ENCODE results near the gene ILKAP. TPM values are rescaled to one million over a fixed set of nuclear protein-coding genes. Genes with fewer than 3 reads are reported as not detected.

Gene ILKAP
- total RNA-seq, 2 experiments from 2014 or later, result 46.7 to 50.2 TPM

DNA sequence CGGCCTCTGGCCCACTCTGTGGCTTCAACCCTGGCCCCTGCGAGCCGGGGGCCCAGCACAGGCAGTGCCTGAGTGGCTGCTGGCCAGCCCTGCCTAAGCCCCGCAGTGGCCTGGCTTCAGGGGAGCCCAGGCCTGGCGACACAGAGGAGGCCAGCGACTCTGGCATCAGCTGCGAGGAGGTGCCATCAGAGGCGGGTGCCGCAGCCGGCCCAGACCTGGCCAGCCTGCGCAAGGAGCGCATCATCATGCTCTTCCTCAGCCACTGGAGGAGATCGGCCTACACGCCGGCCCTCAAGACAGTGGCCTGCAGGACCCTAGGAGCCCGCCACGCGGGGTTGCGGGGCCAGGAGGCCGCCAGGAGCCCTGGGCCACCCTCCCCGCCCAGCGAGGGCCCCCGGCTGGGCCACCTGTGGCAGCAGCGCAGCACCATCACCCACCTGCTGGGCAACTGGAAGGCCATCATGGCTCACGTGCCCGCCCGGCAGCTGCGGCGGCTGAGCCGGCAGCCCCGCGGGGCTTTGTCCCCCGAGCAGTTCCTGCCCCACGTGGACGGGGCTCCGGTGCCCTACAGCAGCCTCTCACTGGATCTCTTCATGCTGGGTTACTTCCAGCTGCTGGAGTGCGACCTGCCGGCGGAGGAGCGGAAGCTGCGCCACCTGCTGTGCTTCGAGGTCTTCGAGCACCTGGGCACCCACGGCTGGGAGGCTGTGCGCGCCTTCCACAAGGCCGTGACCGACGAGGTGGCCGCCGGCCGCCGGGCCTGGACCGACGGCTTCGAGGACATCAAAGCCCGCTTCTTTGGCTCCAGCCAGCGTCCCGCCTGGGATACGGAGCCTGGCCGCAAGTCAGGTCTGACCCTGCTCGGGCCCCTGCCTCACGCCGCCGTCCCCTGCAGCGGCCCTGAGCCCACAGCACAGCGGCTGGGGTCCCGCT, 72.5 kb downstream of the ILKAP start:
- ChIA-PET CTCF (no interaction called here), POLR2A (no interaction called here)
- Mint-ChIP-seq H3K4me3 (no peak overlapping the region), H3K27me3 (no peaks in the 10 kb centered on the region), H3K4me1 (ENCODE audit: low read depth) (no peaks in the 10 kb centered on the region), H3K36me3 (no peaks in the 10 kb centered on the region), H3K27ac (no peak overlapping the region), H3K9me3 (no peaks in the 10 kb centered on the region)
- DNase-seq, result no peak
- intact Hi-C loops (cut with micrococcal nuclease), result no loop called here

DNA sequence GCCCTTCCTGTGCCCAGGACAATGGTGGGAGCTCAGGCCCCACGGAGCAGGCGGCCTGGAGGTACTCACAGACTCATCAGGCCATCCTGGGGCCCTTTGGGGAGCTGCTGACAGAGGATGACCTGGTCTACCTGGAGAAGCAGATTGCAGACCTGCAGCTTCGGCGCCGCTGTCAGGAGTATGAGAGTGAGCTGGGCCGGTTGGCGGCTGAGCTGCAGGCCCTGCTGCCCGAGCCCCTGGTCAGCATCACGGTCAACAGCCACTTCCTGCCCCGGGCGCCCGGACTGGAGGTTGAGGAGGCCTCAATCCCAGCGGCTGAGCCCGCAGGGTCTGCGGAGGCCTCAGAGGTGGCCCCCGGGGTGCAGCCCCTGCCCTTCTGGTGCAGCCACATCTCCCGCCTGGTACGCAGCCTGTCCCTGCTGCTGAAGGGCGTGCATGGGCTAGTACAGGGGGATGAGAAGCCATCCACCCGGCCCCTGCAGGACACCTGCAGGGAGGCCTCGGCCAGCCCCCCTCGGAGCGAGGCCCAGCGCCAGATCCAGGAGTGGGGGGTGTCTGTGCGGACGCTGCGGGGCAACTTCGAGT, 73.3 kb downstream of the ILKAP start:
- DNase-seq, result no peak
- ChIA-PET POLR2A (no interaction called here), CTCF (no interaction called here)
- intact Hi-C loops (cut with micrococcal nuclease), result no loop called here
- Mint-ChIP-seq H3K4me3 (no peak overlapping the region), H3K9me3 (no peaks in the 10 kb centered on the region), H3K27ac (no peak overlapping the region), H3K27me3 (no peaks in the 10 kb centered on the region), H3K4me1 (ENCODE audit: low read depth) (no peaks in the 10 kb centered on the region), H3K36me3 (no peaks in the 10 kb centered on the region)

DNA sequence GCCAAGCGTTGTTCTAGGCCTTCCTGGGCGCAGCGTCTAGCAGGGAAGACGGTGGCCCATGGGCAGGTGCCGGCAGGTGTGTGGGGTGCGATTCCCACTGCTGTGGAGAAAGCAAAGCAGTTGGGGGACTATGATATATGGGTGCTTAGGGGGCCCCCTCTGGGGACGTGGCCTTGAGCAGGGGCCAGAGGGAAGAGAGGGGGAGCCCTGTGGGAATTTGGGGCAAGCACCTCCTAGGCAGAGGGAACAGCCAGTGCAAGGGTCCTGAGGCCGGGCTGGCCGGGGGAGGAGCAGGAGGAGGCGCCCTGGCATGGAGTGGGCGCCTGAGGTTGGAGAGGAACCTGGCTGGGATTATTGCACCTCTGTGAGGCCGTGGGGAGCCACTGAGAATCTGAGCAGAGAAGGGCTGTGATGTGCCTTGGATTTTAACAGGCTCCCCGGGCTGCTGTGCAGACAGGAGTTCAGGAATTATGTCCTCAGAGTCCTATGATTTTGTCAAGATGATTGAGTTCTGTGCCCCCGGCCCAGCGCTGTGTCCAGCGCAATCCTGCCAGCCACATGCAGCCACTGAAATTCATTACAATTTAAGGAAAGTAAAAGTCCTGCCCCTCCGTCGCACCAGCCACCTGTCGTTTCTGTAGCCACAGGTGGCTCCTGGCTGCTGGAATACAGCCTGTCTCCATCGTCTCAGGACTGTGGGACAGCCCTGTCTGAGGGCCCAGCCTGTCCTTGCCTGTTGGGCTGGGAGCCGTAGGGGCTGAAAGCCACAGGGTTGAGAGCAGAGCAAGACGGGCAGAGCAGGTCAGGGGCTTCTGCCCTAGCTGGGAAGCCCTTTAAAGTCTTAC, 74.1 kb downstream of the ILKAP start:
- CTCF ChIA-PET, result no interaction called here
- POLR2A ChIA-PET, result no interaction called here
- Mint-ChIP-seq H3K36me3 (no peaks in the 10 kb centered on the region), H3K27me3 (no peaks in the 10 kb centered on the region), H3K27ac (no peak overlapping the region), H3K4me3 (no peak overlapping the region), H3K9me3 (no peaks in the 10 kb centered on the region), H3K4me1 (ENCODE audit: low read depth) (no peaks in the 10 kb centered on the region)
- intact Hi-C loops (cut with micrococcal nuclease), result no loop called here
- DNase-seq, result no peak

DNA sequence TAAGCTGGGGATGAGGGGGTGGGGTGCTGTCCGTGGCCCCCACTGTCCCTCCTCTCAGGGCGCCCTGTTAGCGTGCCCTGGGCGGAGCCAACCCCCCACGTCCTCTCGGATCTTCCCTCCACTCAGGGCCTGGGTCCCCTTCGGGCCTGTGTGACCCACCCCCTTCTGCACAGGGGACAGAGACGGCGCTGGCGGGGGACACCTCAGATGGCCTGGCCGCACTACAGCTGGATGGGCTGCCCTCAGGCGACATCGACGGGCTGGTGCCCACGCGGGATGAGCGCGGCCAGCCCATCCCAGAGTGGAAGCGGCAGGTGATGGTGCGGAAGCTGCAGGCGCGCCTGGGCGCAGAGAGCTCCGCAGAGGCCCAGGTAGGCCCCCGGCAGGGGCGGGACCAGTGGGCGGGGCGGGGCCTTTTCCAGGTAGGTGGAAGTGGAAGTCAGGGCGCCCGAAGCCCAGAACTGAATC, 74.9 kb downstream of the ILKAP start:
- no peak overlapping the region for H3K4me3 Mint-ChIP-seq
- CTCF ChIA-PET, result no interaction called here

DNA sequence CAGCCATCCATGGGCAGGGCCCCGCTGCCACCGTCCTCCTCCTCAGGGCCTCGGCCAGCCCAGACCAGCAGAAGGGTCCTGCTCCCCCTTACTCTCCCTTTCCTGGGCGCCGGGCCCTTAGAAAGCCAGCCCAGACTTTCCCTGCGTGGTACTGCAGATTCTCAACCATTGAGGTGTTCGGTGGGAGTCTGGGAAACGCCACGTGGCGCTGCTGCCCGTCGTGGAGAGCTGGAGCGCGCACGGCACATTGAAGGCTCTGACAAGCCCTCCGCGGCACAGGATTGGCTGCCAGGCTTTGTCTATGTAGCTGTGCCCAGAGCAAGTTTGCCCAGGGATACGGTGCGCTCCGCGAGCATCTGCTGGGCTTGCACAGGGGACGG, 75.4 kb downstream of the ILKAP start:
- Mint-ChIP-seq H3K27me3 (no peaks in the 10 kb centered on the region), H3K4me1 (ENCODE audit: low read depth) (no peaks in the 10 kb centered on the region), H3K27ac (no peak overlapping the region), H3K36me3 (no peaks in the 10 kb centered on the region), H3K4me3 (no peak overlapping the region), H3K9me3 (no peaks in the 10 kb centered on the region)
- intact Hi-C loops (cut with micrococcal nuclease), result no loop called here
- no peak for DNase-seq
- CTCF ChIA-PET, result no interaction called here
- POLR2A ChIA-PET, result no interaction called here

More for the DNA sequence above, 74.9 kb downstream of the ILKAP start:
- POLR2A ChIA-PET, result no interaction called here
- Mint-ChIP-seq H3K27me3 (no peaks in the 10 kb centered on the region), H3K27ac (no peak overlapping the region), H3K36me3 (no peaks in the 10 kb centered on the region), H3K4me1 (ENCODE audit: low read depth) (no peaks in the 10 kb centered on the region), H3K9me3 (no peaks in the 10 kb centered on the region)
- DNase-seq, result no peak
- intact Hi-C loops (cut with micrococcal nuclease), result no loop called here

DNA sequence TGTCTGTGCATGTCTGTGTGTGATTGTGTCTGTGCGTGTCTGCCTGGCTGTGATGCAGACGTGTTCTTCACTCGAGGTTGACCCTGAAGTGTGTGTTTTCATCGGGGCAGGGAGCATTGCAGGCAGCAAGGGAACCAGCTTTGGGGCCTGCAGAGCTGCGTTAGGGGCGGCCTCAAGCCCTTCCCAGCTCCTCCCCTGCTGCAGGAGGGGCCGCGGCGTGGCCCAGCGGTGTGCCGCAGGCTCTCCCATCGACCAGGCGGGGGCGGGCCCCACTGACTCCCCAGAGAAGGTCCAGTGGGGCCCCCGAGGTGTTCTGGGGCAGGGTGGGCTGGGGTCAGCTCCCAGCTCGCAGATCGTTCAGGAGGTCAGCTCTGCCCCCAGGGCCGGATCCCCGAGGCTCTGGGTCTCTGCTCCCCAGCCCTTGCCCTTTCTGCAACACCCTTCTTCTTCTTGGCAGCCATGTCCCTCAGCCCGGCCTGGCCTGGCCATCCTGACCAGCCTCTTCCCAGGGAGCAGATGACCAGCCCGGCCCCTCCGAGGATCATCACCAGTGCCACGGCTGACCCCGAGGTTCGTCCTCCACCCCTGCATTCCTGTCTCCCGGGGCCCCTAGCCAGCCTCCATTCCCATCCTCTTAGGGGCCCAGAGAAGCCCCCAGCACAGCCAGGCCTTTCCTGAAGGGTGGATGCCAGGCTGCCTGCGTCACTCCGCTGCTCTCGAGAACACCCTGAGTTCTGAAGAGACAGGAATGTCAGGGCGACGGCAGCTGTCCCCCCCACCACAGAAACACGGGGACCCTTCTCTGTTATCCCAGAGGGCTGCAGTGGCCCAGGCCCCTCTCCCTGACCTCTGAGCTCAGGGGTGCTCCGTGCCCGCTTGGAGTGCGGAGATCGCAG, 76.1 kb downstream of the ILKAP start:
- CTCF ChIA-PET, result no interaction called here
- H3K27me3 Mint-ChIP-seq, result no peaks in the 10 kb centered on the region
- peak; percentile 25 for DNase-seq
- no peak overlapping the region for H3K27ac Mint-ChIP-seq
- H3K4me1 Mint-ChIP-seq (ENCODE audit: low read depth), result no peaks in the 10 kb centered on the region
- H3K4me3 Mint-ChIP-seq, result no peak overlapping the region
- H3K9me3 Mint-ChIP-seq, result no peaks in the 10 kb centered on the region
- no peaks in the 10 kb centered on the region for H3K36me3 Mint-ChIP-seq
- intact Hi-C loops (cut with micrococcal nuclease), result no loop called here
- POLR2A ChIA-PET, result no interaction called here

DNA sequence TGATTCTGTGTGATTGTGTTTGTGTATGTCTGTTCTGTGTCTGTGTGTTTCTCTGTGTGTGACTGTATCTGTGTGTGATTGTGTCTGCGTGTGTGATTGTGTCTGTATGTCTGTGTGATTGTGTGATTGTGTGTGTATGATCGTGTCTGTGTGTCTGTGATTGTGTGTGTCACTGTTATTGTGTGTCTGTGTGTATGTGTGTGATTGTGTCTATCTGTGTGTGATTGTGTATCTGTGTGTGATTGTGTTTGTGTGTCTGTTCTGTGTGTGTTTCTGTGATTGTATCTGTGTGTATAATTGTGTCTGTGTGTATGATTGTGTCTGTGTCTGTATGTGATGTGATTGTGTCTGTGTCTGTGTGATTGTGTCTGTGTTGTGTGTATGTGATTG, 76.7 kb downstream of the ILKAP start:
- no peaks in the 10 kb centered on the region for H3K4me1 Mint-ChIP-seq (ENCODE audit: low read depth)
- H3K9me3 Mint-ChIP-seq, result no peaks in the 10 kb centered on the region
- CTCF ChIA-PET, result no interaction called here
- no peak for DNase-seq
- H3K27ac Mint-ChIP-seq, result no peak overlapping the region
- POLR2A ChIA-PET, result no interaction called here
- no peaks in the 10 kb centered on the region for H3K36me3 Mint-ChIP-seq
- H3K27me3 Mint-ChIP-seq, result no peaks in the 10 kb centered on the region
- H3K4me3 Mint-ChIP-seq, result no peak overlapping the region
- intact Hi-C loops (cut with micrococcal nuclease), result no loop called here

DNA sequence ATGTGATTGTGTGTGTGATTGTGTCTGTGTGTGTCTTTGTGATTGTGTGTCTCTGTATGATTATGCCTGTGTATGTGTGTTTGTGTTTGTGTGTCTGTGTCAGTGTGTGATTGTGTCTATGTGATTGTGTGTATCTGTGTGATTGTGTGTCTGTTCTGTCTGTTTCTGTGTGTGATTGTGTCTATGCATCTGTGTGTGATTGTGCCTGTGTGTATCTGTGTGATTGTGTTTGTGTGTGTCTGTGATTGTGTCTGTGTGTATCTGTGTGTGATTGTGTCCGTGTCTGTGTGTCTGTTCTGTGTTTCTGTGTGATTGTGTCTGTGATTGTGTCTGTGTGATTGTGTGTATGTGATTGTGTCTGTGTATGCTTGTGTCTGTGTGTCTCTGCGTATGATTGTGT, 77.2 kb downstream of the ILKAP start:
- intact Hi-C loops (cut with micrococcal nuclease), result no loop called here
- DNase-seq, result no peak
- CTCF ChIA-PET, result no interaction called here
- Mint-ChIP-seq H3K27me3 (no peaks in the 10 kb centered on the region), H3K4me1 (ENCODE audit: low read depth) (no peaks in the 10 kb centered on the region), H3K9me3 (no peaks in the 10 kb centered on the region), H3K27ac (no peak overlapping the region), H3K36me3 (no peaks in the 10 kb centered on the region), H3K4me3 (no peak overlapping the region)
- POLR2A ChIA-PET, result no interaction called here

DNA sequence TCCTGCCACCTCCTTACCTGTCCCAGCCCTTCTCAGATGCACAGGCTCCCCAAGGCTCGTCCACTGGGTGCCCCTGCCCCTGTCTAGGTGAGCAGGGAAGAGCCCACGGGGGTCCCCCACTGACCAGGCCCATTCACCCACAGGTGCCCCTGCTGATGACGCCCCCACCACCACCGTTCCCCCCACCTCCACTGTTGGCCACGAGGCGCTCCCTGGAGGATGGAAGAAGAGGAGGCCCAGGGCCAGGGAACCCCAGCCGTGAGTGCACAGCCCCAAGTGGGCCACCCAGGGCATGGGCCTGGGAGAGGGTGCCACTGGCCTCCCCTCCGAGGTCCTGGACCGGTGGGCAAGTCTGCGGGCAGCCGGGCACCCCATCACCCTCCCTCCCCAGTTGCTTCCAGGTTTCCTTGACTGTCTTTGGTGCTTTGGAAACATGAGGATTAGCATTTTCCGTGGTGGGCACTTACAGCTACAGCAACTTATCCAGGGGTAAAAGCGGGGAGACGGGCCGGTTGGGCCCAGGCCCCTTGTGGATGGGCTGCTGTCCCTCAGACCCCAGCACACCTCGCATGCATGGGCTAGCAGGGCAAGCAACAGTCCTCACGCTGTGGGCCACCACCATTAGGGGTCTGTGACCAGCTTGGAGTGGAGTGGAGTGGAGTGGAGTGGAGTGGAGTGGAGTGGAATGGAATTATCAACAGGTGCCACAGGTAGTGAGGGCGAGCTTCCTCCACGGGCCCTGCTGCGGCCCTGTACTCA, 78.2 kb downstream of the ILKAP start:
- DNase-seq, result no peak
- Mint-ChIP-seq H3K36me3 (no peaks in the 10 kb centered on the region), H3K27ac (no peak overlapping the region), H3K9me3 (no peaks in the 10 kb centered on the region), H3K27me3 (no peaks in the 10 kb centered on the region), H3K4me1 (ENCODE audit: low read depth) (no peaks in the 10 kb centered on the region), H3K4me3 (no peak overlapping the region)
- intact Hi-C loops (cut with micrococcal nuclease), result no loop called here
- CTCF ChIA-PET, result no interaction called here
- POLR2A ChIA-PET, result no interaction called here

DNA sequence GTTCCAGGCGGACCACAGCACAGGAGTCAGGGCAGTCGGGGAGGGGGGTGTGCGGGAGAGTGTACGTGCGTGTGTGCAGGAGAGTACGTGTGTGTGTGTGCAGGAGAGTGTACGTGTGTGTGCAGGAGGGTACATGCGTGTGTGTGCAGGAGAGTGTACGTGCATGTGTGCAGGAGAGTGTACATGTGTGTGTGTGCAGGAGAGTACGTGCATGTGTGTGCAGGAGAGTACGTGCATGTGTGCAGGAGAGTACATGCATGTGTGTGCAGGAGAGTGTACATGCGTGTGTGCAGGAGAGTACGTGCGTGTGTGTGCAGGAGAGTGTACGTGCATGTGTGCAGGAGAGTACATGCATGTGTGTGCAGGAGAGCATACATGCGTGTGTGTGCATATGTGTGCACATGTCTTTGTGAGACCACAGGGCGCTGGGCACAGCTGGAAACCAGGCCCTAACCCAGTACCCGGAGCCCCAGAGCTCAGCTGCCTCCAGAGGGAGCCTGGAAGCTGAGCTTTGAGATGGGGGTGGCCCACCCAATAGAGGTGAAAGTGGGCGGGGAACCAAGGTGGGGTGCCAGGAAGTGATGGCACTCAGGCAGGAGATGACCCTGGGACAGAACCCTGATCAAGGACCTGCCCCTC, 78.9 kb downstream of the ILKAP start:
- intact Hi-C loops (cut with micrococcal nuclease), result no loop called here
- ChIA-PET POLR2A (no interaction called here), CTCF (no interaction called here)
- H3K4me1 Mint-ChIP-seq (ENCODE audit: low read depth), result no peaks in the 10 kb centered on the region
- H3K9me3 Mint-ChIP-seq, result no peaks in the 10 kb centered on the region
- H3K27ac Mint-ChIP-seq, result no peak overlapping the region
- H3K4me3 Mint-ChIP-seq, result no peak overlapping the region
- no peaks in the 10 kb centered on the region for H3K36me3 Mint-ChIP-seq
- DNase-seq, result no peak
- H3K27me3 Mint-ChIP-seq, result no peaks in the 10 kb centered on the region

DNA sequence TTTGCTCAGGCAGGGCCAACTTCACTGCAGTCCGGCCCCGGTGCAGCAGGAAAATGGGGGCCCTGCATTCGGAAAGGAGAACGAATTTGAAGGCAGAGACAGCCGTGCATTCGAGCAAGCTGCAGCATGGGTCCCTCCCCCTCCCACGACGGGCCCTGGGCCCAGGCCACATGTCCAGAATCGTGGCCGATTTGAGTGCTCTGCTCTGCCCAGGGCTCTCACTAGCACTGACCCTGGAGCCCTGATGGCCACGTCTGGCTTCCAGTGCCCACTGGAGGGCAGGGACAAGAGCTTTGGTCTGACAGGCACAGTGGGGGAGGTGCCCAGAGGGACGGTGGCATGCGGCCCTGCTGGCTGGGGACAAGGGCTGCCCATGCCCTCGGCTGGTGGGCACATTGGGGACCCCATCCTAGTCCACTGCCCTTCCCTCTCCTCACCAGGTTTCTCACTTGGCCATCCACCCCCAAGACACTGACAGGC, 79.5 kb downstream of the ILKAP start:
- no peak overlapping the region for H3K4me3 Mint-ChIP-seq

More for the DNA sequence above, 79.5 kb downstream of the ILKAP start:
- H3K9me3 Mint-ChIP-seq, result no peaks in the 10 kb centered on the region
- intact Hi-C loops (cut with micrococcal nuclease), result no loop called here
- CTCF ChIA-PET, result no interaction called here
- H3K36me3 Mint-ChIP-seq, result no peaks in the 10 kb centered on the region
- no peak overlapping the region for H3K27ac Mint-ChIP-seq
- no peak for DNase-seq
- H3K27me3 Mint-ChIP-seq, result no peaks in the 10 kb centered on the region
- no peaks in the 10 kb centered on the region for H3K4me1 Mint-ChIP-seq (ENCODE audit: low read depth)
- POLR2A ChIA-PET, result no interaction called here
